NCI-H2107 treated with DMSO at 0.1 percent for 48 hours (cell line): Measurements from ENCODE around the gene ADGRB2.
A peak's percentile ranks its signal among the peaks of the same experiment; 100 is the strongest.

ENCODE experiments used
- DNase-seq: peaks from one replicate; lab custom pipeline; 2025; ENCODE audit not compliant: unreplicated experiment; lab: John Stamatoyannopoulos, UW

Gene ADGRB2

DNA sequence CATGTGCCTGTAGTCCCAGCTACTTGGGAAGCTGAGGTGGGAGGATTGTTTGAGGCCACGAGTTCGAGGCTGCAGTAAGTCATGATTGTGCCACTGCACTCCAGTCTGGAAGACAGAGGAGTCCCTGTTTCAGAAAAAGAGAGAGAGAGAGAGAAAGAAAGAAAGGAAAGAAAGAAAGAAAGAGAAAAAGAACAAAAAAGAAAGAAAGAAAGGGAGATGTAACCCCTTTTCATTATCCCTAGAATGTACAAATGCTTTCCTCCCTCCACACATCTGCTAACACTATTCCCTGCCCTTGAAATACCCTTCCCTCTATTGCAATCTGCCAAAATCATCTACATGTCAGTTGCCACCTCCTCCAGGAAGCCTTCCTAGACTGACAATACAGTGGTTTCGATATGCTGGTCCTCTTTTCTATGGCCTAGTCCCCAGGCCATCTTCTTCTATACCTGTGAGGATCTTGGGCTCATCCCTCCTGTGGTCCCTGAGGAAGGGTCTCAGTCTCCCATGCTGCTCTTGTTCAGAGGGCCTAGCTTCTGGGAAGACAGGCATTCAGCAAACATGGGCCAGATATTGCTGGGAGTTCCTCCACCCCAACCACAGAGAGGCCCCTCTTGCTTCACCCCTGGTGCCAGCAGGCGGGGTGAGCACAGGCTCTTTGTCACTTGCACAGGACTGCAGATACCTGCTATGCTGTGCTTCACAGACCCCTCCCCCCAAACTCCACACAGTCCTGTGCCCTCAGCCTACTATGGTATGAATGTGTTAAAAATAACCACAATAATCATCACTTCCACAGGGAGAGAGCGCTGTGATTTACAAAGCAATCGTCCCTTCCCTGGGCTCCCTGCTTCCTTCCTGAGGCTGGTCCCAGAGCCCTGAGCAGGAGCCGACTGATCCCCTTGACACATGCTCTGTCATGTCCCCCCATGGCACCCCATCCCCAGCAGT lies 14.1 kb downstream of the ADGRB2 start:
- DNase-seq = no peak

DNA sequence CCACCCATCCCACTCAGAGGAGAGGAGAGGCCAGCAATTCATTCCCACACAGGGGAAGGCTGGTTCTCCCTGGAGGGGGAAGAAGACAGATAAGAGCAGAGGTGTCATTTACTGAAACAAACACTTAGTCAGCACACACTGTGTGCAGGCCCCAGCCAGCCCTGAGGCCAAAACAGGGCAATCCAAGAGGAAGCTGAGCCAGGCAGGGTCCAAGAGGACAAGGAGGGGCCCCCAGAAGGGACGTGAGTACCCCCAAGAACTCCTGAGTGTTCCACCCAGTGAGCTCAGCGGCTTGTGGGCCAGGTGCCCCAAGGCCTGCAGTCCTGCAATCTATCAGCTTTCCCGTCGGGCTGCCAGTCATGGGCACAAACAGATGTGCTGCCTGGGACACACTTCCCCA lies 15.8 kb downstream of the ADGRB2 start:
- no peak for DNase-seq

DNA sequence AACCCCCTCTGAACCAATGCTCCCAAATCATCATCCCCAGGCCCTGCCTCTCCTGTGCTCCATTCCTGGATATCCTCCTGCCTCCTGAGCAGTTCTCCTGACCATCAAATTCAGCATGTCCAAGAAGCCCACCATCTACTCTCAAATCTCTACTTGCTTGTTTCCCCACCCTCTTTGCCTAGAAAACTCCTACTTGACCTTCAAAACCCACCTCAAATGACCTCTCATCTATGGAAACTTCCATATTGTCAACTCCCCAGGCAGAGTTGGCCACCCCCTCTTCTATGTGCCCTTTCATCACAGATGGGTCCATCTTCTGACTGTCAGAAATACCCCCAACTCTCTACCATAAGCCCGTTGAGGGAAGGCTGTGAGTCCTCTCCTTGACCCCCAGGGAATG lies 16.8 kb downstream of the ADGRB2 start:
- DNase-seq = no peak

DNA sequence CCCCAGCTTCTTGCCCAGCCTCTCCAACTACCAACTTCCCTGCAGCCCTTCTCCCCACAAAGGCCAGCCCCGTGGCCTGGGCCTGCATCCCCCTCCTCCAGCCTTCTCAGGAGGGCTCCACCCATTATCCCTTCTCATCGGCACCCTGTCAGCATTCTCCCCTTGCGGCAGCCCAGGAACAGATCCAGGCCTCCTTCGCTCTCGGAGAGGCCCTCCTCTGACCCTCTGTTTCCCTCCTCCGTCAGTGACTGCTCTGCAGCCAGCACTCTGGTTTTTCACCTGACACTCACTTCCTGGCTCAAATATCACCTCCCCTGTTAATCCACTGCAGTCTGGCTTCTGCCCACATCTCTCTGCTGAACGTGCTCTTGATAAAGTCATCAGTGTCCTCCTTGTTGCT lies 17.5 kb downstream of the ADGRB2 start:
- DNase-seq = peak; percentile 39

DNA sequence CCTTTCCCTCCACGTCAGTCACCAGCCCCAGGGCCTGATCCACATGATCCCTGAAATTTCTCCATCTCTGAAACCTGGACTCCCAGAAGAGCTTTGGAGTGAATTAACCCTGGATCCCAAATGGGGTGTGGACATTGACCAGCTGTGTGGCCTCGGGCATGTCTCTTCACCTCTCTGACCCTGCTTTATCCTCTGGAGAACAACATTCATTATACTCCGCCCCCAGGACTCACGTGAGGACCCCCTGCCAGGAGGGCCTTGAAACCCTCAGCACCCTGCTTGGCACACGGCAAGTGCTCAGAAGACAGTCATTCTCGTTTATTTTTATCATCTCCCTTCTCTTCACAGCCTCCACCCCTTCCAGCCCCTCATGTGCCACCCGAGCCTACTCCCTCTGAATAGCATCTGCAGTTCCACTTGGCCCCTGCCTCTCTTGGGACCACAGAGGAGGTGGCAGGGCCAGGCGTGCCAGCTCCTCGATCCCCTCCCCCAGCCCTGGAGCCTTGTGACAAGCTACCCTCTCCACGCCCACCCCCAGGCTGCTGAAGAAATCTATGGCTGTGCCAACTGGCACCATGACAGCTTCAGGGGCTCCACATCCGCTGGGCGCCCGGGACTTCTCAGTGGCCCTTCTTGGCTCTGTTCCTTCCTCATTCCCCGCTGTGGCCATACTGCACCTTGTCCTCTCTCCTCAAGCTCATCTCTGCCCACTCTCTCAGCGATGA lies 18.0 kb downstream of the ADGRB2 start:
- no peak for DNase-seq

DNA sequence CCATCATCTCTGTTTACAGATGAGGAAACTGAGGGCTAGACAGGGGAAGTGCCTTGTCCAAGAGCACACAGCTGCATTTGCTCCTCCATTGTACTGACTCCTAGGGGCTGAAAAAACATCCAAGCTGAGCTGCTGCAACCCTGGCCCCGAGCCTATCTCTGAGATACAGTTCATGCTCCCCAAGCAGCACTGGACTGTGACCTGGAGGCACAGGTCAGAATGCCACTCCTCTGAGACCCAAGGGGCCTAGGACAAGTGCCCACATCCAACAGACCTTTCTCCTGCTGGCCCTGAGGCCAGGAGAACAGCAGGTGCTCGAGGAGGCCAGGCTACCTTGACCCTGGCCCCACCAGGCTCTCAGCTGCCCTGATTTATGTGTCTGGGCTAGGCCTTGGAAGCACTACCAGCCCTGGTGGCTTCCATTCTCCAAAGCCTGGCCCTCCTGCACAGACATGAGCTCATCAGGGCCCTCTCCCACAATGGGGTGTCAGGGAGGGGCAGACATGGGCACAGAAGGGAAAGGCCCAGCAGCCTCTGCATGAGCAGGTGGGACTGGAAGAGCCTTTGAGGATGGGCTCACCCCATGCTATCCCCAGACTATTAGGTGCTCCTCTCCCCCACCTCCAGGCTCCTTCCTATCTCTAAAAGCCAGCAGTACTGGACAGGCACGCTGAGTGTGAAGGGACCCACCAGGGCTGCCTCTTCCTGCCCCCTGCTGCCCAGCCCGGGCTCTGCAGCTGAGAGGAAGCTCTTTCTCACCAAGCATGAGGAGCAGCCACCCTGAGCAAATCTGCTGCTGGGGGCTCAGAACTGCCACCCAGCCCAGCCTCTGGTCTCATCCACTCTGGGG lies 18.8 kb downstream of the ADGRB2 start:
- DNase-seq = peak; percentile 58

DNA sequence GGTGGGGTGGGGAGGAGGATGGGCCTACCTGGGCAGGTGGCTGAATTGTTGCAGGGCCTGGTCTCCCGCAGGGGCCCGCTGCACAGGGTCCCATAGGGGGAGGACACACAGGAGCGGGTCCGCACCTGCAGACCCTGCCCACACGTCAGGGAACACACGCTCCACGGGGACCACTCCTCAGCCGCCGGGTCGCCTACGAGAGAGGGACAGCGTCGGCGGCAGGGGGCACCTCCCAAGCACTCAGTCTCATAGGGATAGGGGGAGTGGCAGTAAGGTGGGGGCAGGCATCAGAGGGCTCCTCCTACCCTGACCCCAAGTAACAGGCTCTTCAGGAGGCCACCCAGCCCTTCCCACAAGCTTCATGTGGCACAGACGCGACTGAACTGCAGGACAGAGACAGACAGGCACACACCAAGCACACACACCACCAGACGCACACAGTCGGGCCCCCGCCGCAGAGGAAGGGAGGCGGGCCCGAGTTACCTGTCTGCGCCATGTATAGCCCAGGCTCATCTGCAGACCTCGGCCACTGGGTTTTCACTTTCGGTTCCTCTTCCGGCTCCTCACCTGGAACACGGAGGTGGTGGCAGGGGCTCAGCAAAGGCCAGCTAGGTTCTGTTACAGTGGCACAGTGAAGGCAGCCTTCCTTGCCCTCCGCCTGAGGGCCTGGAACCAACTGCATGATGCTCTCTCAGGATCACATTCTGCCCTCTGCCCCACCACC lies 19.8 kb downstream of the ADGRB2 start:
- no peak for DNase-seq

DNA sequence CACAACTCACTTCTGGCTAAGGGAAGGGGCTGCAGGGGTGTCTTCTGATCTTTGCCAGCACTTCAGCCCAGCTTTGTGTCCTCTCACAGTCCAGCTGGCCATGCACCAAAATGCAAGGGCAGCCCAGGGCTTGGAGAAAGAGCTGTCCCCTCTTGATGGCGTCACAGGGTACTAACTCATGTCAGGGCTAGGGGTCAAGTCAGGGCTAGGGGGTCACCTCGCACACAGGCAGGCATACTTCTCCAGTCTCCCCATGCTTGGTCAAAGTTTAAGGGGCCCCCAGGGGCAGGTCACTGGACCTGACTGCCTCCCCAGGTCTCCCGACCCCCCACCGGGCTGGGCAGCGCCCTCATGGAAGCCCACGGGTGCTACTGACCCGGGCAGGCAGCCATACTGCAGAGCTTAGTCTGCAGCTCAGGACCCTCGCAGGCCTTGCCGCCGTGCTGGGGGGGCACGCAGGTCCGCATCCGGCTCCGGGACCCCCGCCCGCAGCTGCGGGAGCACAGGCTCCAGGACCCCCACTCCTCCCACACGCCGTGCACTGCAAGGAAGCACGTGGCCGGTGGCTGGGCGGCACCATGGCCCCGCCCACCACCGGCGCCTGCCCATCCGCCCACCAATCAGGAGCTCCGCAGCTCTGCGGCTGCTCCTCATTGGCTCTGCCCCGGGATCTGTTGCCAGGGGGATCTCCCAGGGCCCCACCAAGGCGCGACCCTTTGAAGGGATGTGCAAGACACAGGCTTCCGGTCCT lies 21.5 kb downstream of the ADGRB2 start:
- no peak for DNase-seq

DNA sequence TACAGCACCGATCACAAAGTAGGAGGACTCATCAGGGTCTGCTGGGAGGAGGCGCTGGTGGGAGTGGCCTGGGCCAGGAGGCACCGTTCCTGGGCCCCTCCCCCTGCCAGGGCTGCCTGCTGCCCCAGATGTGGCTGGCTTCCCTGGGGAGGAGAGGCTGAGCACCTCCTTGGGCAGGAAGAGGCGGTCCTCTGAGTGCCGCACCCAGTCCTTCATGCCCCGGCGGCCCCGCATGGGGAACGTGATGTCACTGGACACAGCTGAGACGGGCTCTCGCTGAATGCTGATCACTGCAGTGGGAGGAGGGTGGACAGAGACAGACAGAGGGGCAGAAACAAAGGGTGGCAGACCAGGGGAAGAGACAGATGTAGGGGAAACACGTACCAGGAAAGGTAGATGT lies 24.8 kb downstream of the ADGRB2 start:
- DNase-seq = no peak

DNA sequence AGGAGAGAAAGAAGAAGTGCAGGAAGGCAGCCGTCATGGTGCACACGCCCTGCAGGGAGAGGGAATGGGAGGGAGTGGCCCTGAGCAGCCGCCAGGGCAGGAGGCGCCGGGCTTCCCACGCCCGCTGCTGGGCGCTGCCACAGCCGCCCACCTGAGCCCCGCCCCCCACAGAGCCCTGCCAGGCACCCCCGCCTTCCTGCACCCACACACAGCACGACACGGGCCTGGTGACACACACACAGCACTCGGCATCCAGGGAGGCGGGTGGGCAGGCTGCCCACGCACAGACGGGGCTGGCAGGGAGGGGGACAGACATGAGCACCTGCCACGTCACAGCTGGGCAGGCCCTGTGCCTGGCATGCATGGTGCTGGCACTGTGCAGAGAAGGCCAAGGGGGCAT lies 27.5 kb downstream of the ADGRB2 start:
- no peak for DNase-seq

DNA sequence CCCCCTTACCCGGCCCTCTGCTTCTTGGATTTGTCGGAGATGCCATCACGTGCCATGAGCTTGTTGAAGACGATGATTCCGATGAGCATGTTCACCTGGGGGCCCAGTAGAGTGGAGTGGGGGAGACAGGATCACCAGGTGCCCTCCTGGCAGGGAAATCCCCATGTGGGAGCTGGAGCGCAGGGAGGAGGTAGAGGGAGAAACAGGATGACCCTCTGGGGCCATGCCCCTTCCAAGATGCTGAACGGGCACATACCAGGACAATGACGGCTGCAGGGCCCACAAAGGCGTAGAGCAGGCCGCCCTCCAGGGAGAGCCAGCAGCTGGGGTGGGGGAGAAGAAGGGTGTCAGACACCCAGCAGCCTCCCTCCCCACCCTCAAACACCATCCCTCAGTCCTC lies 28.6 kb downstream of the ADGRB2 start:
- DNase-seq = no peak

DNA sequence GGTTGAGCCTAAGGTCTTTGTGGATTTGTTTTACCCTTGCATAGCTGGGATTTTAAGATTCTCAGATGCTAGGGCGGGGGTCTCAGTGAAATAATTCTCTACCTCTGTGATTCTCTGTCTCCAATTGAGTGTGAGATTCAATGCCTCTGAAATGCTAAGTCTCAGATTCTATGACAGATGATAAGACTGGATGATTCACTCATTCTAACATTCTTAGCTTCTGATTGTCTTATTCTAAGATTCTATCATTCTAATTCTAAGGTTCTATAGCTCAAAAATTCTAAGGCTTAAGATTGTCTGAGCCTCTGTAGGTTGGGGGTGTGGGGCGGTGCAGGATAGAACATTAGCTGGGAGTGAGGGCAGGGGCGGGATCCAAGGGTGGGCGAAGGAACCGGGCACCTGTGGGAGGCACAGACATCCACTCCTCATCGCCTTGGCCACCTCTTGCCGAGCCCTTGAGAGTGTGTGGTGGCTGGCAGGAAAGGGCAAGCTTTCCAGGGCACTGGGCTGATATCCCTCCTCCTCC lies 29.5 kb downstream of the ADGRB2 start:
- no peak for DNase-seq

DNA sequence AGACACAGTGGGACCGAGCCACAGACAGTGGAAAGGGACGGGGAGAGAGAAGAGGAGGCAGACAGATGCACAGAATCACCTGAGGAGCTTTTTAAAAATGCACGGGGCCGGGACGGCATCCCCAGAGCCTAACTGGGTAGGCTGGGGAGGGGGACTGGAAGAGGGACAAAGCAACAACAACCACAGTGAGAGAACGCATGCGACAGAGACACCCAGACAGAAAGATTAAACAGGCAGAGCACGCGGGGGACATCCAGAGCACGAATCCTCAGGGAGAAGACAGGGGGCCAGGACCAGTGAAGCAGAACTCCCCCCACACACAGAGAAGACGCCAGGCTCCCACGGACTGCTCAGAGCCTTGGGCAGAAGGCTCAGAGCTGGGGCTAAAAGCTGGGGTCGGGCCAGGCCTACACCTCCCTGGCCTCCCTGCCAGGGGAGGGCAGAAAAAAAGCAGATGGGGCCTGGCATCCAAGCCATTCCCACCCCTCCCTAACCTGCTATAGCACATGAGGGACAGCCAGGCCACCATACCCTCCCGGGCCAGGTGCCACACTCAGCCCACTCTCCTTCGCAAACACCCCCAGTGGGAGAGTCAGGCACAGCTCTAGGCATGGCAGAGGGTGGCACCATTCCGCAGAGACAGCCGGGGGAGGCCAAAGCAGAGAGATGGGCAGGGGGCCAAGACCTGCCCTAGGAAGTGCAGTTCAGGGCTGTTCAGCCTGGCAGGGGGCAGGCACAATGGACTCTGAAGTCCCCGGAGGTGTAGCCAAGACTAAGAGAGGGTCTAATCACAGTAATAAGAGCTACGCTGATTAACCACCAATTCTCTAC lies 30.5 kb downstream of the ADGRB2 start:
- DNase-seq = no peak

DNA sequence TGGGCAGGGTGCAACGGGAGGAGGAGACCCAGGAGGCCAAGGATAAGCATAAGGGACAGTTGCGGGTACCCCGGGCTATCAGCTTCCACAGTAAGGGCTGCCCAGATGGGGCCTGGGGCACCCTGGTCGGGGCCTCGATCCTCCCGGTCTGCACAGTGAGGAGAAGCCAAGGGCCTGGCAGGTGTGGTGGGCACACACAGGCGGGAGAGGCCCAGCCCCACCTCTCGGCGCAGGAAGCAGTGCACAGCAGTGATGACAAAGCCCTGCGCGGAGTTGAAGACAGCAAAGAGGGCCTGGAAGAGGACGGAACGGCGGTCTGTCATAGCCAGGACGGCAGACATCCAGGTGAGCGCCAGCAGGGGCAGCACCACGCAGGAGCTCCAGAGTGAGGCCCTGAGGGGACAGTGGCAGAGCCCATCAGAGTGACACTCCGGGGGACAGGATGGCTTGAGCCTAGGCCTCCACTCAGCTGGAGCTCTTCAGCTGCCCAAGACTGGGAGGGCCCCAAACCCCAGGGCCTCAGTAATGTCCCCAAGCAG lies 31.3 kb downstream of the ADGRB2 start:
- no peak for DNase-seq

DNA sequence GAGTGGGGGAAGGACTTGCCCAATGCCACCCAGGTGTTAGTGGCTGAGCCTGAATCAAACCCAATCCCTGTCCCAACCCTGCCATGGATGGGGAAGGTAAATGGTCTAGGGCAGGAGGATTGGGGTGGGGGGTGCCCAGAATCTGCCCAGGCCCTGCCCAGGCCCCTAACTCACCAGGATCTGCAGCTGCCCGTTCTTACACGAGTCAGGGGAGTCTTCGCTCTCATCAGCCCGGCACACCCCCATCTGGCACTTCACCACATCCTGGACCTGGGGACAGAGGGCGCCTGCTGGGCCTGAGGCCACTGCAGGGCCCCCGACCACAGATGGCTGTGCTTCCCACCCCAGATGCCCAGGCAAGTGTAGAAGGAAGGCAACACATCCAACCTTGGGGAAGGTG lies 31.8 kb downstream of the ADGRB2 start:
- no peak for DNase-seq

DNA sequence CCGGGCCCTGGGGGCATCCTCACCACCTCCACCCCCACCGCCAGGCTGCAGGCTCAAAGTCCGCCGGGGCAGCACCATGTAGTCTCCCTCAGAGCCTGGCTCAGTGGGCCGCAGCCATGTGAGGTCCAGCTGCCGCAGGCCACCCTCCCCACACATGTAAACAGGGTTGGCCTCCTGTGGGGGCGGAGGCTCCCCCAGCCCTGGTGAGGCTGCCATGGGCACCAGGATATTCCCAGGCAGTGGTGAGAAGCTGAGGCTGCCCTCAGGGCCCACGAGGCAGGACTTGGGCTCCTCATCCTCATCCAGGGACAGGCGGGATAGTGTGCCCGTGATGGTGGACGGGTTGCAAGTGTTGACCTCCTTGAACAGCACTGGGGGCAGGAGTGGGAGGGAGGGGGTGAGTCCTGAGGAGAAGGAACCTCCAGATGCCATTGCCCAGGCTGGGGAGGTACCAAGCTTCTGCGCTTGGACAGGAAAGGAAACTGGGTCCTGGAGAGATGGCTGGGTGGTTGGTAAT lies 33.0 kb downstream of the ADGRB2 start:
- DNase-seq = no peak

DNA sequence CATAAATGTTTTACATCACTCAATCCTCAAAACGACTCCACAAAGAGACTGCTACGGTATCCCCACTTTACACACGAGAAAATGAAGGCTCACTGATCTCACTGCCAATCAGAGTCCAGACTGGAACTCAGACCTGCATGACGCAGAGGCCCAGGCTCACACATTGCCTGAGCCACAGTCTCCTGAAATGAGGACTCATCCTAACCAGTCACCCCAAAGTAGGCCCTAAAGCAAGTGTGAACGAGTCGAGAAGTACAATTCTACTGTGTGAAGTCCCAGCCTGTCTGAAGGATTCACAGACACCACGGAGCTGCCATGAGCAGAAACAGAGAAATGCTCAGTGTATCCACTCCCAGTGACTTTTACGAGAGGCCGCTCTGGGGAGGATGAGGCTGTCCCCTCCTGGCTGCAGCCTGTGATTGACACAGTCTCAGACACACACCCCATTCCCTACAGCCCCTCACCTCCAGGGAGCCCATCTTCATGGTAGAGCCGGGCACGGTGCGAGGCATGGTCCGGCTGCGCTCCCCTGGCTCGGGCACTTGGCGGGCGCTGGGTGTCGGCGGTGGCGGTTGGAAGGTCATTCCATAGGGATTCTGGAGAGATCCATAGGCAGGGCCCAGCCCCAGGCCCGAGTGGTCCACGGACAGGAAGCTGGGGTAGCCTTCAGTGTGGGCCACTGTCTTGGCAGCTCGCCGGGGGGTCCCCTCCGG lies 33.6 kb downstream of the ADGRB2 start:
- no peak for DNase-seq

DNA sequence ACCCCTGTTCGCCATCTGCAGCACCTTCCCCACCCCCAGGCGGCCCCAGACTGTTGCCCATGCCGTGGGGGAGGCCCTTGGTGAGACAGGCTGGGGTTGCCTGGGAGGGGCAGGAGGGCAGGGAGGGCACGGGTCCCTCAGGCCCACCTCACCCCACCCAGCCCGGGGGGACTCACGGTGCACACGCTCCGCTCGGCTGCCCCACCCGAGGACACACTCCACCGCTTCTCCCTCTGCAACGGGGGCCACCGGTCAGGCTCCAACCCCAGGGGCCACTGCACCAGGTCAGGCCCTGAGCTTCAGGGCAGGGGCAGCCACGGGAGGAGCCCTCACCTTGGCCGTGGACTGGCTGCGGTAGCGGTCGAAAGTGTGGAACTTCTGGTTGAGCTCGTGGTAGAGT lies 36.3 kb downstream of the ADGRB2 start:
- DNase-seq = no peak
